Caki2 (cell line): ENCODE data around the gene CLDND2. TPM values are rescaled to one million over a fixed set of nuclear protein-coding genes. Genes with fewer than 3 reads are reported as not detected.

ENCODE experiments used
- DNase-seq: peaks from one replicate; pipeline ENCODE4 v3.0.0-alpha.2; 2015; ENCODE audit warnings: low read depth
- in situ Hi-C: cut with HindIII; loops from 2 replicates; pipeline ENCODE4 v1.10.0; 2016; ENCODE audit warnings: low sequenced_read_pairs, low pct_unique_long_range_greater_than_20kb, mixed read lengths
- total RNA-seq: library from RNA; depleted of rRNA; stranded (reverse); fragments of >200 nt; shearing (Covaris generic); gene quantifications from 2 replicates; pipeline ENCODE4 v1.2.3, GENCODE V29; 2014; ENCODE audit warnings: low replicate concordance; rRNA removed

Gene CLDND2
- total RNA-seq, 1 experiment from 2014 or later: not detected

- no peak for DNase-seq
- in situ Hi-C loops: no loop called here
Measured at GRCh38 chr19:51321799-51322198, 47.0 kb downstream of the CLDND2 start.

- DNase-seq: no peak
- in situ Hi-C loops: no loop called here
Measured at GRCh38 chr19:51320280-51320657, 48.5 kb downstream of the CLDND2 start.

GRCh38 chr19:51319649-51320279 lies 49.0 kb downstream of the CLDND2 start:
- no peak for DNase-seq
- in situ Hi-C loops: no loop called here

GRCh38 chr19:51318687-51319648 lies 49.8 kb downstream of the CLDND2 start:
- in situ Hi-C loops: no loop called here
- no peak for DNase-seq

- no peak for DNase-seq
- in situ Hi-C loops: no loop called here
Measured at GRCh38 chr19:51317968-51318367, 50.8 kb downstream of the CLDND2 start.

GRCh38 chr19:51317376-51317775 lies 51.4 kb downstream of the CLDND2 start:
- no peak for DNase-seq
- in situ Hi-C loops: no loop called here

Other genes starting within 250 kb of the CLDND2 start
- gene SIGLEC9, start 244.1 kb downstream of the CLDND2 start, total RNA-seq: 1.5 TPM in 1 of 2 replicates, not detected in the other
- gene SIGLEC7, start 226.7 kb downstream of the CLDND2 start, total RNA-seq: not detected in 2 replicates
- not detected in 2 replicates for gene CD33, start 143.9 kb downstream of the CLDND2 start, total RNA-seq
- gene SIGLECL1, start 117.9 kb downstream of the CLDND2 start, total RNA-seq: 52.0 and 60.2 TPM in 2 replicates
- gene IGLON5, start 57.4 kb downstream of the CLDND2 start, total RNA-seq: not detected in 2 replicates
- 11.0 and 19.2 TPM in 2 replicates for gene VSIG10L, start 26.9 kb downstream of the CLDND2 start, total RNA-seq
- gene ETFB, start 2.6 kb downstream of the CLDND2 start, total RNA-seq: 497 and 551 TPM in 2 replicates
- gene NKG7, start 3.7 kb upstream of the CLDND2 start, total RNA-seq: not detected in 2 replicates
- not detected in 2 replicates for gene LIM2, start 19.0 kb upstream of the CLDND2 start, total RNA-seq
- gene C19orf84, start 21.6 kb upstream of the CLDND2 start, total RNA-seq: not detected in 2 replicates
- not detected in 2 replicates for gene SIGLEC10, start 48.6 kb upstream of the CLDND2 start, total RNA-seq
- gene SIGLEC8, start 89.5 kb upstream of the CLDND2 start, total RNA-seq: not detected in 2 replicates
- not detected in 2 replicates for gene CEACAM18, start 109.5 kb upstream of the CLDND2 start, total RNA-seq
- not detected in 2 replicates for gene SIGLEC12, start 132.8 kb upstream of the CLDND2 start, total RNA-seq
- not detected in 2 replicates for gene SIGLEC6, start 162.7 kb upstream of the CLDND2 start, total RNA-seq
- gene ZNF175, start 202.3 kb upstream of the CLDND2 start, total RNA-seq: 2.5 and 10.8 TPM in 2 replicates